Measurements from ENCODE around the gene SKOR2. TPM values are rescaled to one million over a fixed set of nuclear protein-coding genes. Genes with fewer than 3 reads are reported as not detected.

Gene SKOR2
- total RNA-seq, 3 donors from 2014 or later (not counting 1 experiment from before 2014, with no cell fraction given): not detected

DNA sequence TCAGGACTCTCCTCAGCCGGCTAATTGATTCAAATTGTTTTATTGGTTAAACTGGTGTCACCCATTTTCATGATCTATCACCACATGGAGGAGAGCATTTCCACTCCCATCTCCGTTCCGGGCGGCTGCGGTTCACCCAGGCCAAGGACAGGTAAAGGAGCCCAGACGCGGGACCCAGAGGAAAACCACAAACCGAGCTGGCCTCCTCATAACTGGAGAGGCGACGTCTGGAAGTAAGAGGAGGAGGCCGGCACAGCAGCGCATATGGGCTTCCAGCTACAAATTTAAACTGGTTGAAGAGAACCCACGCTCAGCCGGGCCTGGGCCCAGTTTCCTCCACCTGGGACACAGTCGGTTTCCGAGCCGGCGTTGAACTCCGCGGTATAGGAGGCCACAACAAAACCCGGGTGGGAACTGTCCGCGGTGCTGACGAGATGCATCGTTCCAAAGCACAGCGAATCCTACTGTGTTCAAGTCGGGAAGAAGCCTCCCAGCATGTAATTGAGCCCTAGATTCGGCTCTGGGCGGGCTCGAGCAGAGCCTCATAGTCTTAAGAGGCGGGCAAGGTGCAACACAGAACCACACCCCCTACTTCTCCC lies 3.0 kb upstream of the SKOR2 start:
- no peak overlapping the region for H3K4me3 Mint-ChIP-seq
- Histone ChIP-seq H3K4me1 (ENCODE audit: control insufficient read depth, insufficient read depth, low read length) (no peaks in the 10 kb centered on the region), H3K9me3 (ENCODE audit: control insufficient read depth, insufficient read depth, low read length) (no peaks in the 10 kb centered on the region), H3K4me3 (ENCODE audit: low read length) (no peak overlapping the region), H3K27me3 (ENCODE audit: control insufficient read depth, insufficient read depth, low read length) (peaks cover 32% of the 10 kb centered on the region), H3K27ac (ENCODE audit: low read length) (no peak overlapping the region), H3K36me3 (ENCODE audit: control insufficient read depth, insufficient read depth, low read length) (no peaks in the 10 kb centered on the region)
- no peaks in the 10 kb centered on the region for H3K4me1 Mint-ChIP-seq
- ATAC-seq (no peak), DNase-seq (peak in 1 of 2 donors; percentile 8)
- TF ChIP-seq, protein P1, sequence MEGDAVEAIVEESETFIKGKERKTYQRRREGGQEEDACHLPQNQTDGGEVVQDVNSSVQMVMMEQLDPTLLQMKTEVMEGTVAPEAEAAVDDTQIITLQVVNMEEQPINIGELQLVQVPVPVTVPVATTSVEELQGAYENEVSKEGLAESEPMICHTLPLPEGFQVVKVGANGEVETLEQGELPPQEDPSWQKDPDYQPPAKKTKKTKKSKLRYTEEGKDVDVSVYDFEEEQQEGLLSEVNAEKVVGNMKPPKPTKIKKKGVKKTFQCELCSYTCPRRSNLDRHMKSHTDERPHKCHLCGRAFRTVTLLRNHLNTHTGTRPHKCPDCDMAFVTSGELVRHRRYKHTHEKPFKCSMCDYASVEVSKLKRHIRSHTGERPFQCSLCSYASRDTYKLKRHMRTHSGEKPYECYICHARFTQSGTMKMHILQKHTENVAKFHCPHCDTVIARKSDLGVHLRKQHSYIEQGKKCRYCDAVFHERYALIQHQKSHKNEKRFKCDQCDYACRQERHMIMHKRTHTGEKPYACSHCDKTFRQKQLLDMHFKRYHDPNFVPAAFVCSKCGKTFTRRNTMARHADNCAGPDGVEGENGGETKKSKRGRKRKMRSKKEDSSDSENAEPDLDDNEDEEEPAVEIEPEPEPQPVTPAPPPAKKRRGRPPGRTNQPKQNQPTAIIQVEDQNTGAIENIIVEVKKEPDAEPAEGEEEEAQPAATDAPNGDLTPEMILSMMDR (IDR thresholded peaks at IDR 0.05): no peak
- no peak overlapping the region for H3K27ac Mint-ChIP-seq
- H3K36me3 Mint-ChIP-seq: peaks cover 8% of the 10 kb centered on the region
- intact Hi-C loops (cut with micrococcal nuclease): no loop called here
- no peaks in the 10 kb centered on the region for H3K9me3 Mint-ChIP-seq
- 4% methylated on average over 31 of the region's 31 CpGs for WGBS (ENCODE audit: insufficient coverage)
- peaks cover 70 to 73% of the 10 kb centered on the region in 2 donors for H3K27me3 Mint-ChIP-seq (ENCODE audit: low read depth in 2 of 2)

DNA sequence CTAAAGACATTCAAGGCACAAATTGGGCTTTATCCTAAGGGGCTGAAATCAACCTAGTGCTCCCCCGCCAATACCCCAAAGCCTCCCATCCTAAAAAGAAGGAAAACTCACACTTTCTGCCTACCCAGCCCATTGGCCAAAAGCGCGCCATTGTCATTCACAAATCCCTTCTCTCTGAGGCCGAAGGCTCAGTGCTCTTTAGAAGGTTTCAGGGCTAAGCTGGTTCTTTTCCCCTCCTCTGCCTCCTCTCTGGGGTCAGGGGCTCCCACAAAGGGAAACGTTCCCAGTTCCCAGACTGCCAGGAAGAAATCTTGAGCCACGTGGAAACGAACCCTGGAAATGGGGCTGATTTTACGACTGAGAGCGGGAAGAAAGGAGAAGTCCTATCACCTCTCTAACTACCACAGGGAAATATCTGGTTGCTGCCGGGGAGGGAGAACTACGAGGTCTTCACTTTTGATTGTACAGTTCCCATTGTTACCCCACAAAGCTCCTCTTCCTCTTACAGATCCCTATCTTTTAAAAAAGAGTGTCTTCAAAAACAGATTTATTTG lies 1.7 kb upstream of the SKOR2 start:
- intact Hi-C loops (cut with micrococcal nuclease): no loop called here
- WGBS (ENCODE audit: insufficient coverage): 6% methylated on average over 9 of the region's 11 CpGs
- Mint-ChIP-seq H3K4me1 (no peaks in the 10 kb centered on the region), H3K4me3 (no peak overlapping the region), H3K9me3 (no peaks in the 10 kb centered on the region), H3K27ac (no peak overlapping the region), H3K36me3 (peaks cover 8% of the 10 kb centered on the region), H3K27me3 (ENCODE audit: low read depth in 2 of 2) (peaks cover 72 to 77% of the 10 kb centered on the region in 2 donors)
- ATAC-seq: no peak
- no peaks in the 10 kb centered on the region for H3K9me3 ChIP-seq (ENCODE audit: control insufficient read depth, insufficient read depth, low read length)
- no peak overlapping the region for H3K4me3 ChIP-seq (ENCODE audit: low read length)
- H3K27ac ChIP-seq (ENCODE audit: low read length): no peak overlapping the region
- H3K4me1 ChIP-seq (ENCODE audit: control insufficient read depth, insufficient read depth, low read length): no peaks in the 10 kb centered on the region
- H3K36me3 ChIP-seq (ENCODE audit: control insufficient read depth, insufficient read depth, low read length): no peaks in the 10 kb centered on the region
- H3K27me3 ChIP-seq (ENCODE audit: control insufficient read depth, insufficient read depth, low read length): peaks cover 33% of the 10 kb centered on the region
- TF ChIP-seq, protein P1 (IDR thresholded peaks at IDR 0.05): no peak
- no peak for DNase-seq

DNA sequence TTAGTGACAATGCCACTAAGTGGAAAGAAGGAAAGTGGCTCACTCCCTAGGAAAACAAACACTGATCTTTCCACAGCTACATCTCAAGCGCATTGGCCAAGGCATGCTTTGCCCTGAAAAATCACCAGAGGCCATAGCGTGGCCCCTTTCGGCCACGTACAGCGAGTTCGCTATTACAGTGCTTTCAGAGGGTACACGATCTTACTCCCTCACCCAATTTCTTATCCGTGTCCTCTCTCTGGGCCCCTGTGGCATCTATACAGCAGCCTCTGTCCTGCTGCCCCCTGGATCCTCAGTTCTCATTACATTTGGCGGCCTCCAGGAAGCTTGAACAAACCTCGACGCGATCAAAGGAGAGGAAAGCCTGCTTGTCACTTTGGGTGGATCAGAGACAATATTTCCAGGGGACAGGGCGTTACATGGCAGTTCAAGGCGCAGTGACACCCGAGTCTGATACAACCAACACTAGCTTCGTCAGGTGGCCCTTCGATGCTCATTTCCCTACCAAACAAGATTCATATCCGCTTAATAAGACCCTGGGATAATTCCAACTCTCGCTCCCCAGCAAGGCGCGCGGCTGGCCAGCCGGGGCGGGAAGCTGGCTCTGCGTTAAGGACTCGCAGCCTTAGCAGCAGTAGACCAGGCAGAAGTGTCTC lies 941 bp downstream of the SKOR2 start:
- H3K9me3 ChIP-seq (ENCODE audit: control insufficient read depth, insufficient read depth, low read length): no peaks in the 10 kb centered on the region
- peaks cover 37% of the 10 kb centered on the region for H3K27me3 ChIP-seq (ENCODE audit: control insufficient read depth, insufficient read depth, low read length)
- Mint-ChIP-seq H3K27ac (no peak overlapping the region), H3K27me3 (ENCODE audit: low read depth in 2 of 2) (peaks cover 71 to 75% of the 10 kb centered on the region in 2 donors), H3K36me3 (peaks cover 15% of the 10 kb centered on the region), H3K4me3 (no peak overlapping the region), H3K9me3 (no peaks in the 10 kb centered on the region), H3K4me1 (no peaks in the 10 kb centered on the region)
- no peaks in the 10 kb centered on the region for H3K4me1 ChIP-seq (ENCODE audit: control insufficient read depth, insufficient read depth, low read length)
- TF ChIP-seq, protein P1 (IDR thresholded peaks at IDR 0.05): no peak
- no peaks in the 10 kb centered on the region for H3K36me3 ChIP-seq (ENCODE audit: control insufficient read depth, insufficient read depth, low read length)
- intact Hi-C loops (cut with micrococcal nuclease): no loop called here
- ATAC-seq (no peak), DNase-seq (no peak)
- no peak overlapping the region for H3K27ac ChIP-seq (ENCODE audit: low read length)
- WGBS (ENCODE audit: insufficient coverage): 10% methylated on average over 26 of the region's 26 CpGs
- H3K4me3 ChIP-seq (ENCODE audit: low read length): no peak overlapping the region
